Central memory CD8-positive, alpha-beta T cell (primary cell): ENCODE data around the gene EHMT1.
"Not testable (repeated sequence)": the region's sequence is repeated elsewhere in the genome, so short reads cannot be mapped to it uniquely, and the experiment has no call there.

Source experiments
- ATAC-seq: fragments of 150-1000 bp; cut with Tn5 transposase; replicated peaks from 2 replicates; pipeline ENCODE4 v1.10.0; 2022; ENCODE audit warnings: mild to moderate bottlenecking, moderate FRiP score, moderate number of reproducible peaks; ENCODE audit not compliant: poor library complexity, severe bottlenecking; ENCODE audit errors: extremely low read depth
- DNase-seq, 2 donors: peaks; one replicate each; pipeline ENCODE4 v3.0.0; 2021; ENCODE audit warnings: low spot score in 2 of 2
- H3K27ac Mint-ChIP-seq: one replicate; pipeline ENCODE4 v1.8.0; 2022; ENCODE audit warnings: low read depth, mild to moderate bottlenecking, moderate library complexity, mixed read lengths
- H3K27me3 Mint-ChIP-seq: one replicate; pipeline ENCODE4 v1.8.0; 2022; ENCODE audit warnings: mixed read lengths
- H3K36me3 Mint-ChIP-seq: one replicate; pipeline ENCODE4 v1.8.0; 2022; ENCODE audit warnings: mild to moderate bottlenecking, moderate library complexity, mixed read lengths; ENCODE audit not compliant: insufficient read depth
- H3K4me1 Mint-ChIP-seq: one replicate; pipeline ENCODE4 v1.8.0; 2022; ENCODE audit warnings: mixed read lengths
- H3K4me3 Mint-ChIP-seq: one replicate; pipeline ENCODE4 v1.8.0; 2022; ENCODE audit warnings: mild to moderate bottlenecking, moderate library complexity, mixed read lengths
- H3K9me3 Mint-ChIP-seq: one replicate; pipeline ENCODE4 v1.8.0; 2022; ENCODE audit warnings: mixed read lengths

EHMT1 gene

DNA sequence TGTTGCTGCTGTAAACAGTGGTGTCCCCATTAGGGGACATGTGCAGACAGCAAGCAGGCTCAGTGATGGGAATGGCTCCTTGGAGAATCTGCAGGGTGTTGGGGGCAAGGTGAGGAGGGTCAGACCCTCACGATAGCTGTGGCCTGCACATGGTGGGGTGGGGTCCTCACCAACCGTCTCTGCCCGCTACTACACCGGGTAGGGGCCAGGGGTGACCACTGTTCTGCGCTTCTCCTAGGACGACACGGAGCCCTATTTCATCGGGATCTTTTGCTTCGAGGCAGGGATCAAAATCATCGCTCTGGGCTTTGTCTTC lies 263.7 kb downstream of the EHMT1 start:
- H3K4me3 Mint-ChIP-seq, result no peak overlapping the region
- H3K9me3 Mint-ChIP-seq, result no peaks in the 10 kb centered on the region
- H3K4me1 Mint-ChIP-seq, result no peaks in the 10 kb centered on the region
- DNase-seq (no peak), ATAC-seq (no peak)
- no peaks in the 10 kb centered on the region for H3K36me3 Mint-ChIP-seq
- no peak overlapping the region for H3K27ac Mint-ChIP-seq
- H3K27me3 Mint-ChIP-seq, result peaks cover 26% of the 10 kb centered on the region

DNA sequence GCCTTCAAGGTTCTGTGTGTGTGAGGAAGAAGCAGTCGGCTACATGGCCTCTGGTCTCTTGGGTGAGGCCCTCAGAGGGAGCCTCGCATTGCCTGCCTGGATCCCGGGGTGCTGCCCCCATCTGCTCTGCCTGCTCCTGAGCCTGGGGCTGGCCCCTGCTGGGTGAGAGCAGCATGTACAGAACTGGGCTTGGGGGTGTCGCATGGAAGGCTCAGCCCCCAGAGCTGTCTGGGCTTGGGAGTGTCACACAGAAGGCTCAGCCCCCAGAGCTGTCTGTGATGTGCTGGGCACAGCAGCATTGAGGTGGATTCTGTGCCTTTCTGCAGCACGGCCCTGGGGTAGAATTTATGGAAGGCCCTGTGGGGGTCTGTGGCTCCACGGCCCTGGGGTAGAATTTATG lies 265.2 kb downstream of the EHMT1 start:
- not testable (repeated sequence) for H3K4me1 Mint-ChIP-seq, ATAC-seq, DNase-seq, H3K9me3 Mint-ChIP-seq, H3K36me3 Mint-ChIP-seq, H3K27ac Mint-ChIP-seq, H3K4me3 Mint-ChIP-seq
- peaks cover 26% of the 10 kb centered on the region for H3K27me3 Mint-ChIP-seq

DNA sequence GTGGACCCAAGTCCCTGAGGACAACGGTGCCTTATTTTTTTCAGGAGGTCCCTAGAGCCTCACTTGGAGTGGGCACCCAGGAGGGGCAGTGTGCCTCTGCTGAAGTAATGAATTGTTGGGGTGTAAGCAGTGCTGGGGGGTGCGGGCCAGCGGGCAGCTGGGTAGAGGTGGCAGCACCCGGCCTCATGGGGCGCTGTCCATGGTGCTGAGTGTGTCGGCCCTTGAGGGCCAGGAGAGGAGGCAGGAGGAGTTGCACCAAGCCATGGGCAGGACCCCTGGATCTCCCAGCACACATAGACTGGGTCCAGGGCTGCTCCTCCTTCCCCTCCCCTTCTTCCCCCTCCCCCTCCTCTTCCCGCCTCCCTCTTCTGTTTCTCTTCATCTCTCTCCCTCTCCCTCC lies 265.7 kb downstream of the EHMT1 start:
- H3K27ac Mint-ChIP-seq, H3K36me3 Mint-ChIP-seq, DNase-seq, H3K4me1 Mint-ChIP-seq, H3K9me3 Mint-ChIP-seq, ATAC-seq, H3K4me3 Mint-ChIP-seq: not testable (repeated sequence)
- peaks cover 21% of the 10 kb centered on the region for H3K27me3 Mint-ChIP-seq

DNA sequence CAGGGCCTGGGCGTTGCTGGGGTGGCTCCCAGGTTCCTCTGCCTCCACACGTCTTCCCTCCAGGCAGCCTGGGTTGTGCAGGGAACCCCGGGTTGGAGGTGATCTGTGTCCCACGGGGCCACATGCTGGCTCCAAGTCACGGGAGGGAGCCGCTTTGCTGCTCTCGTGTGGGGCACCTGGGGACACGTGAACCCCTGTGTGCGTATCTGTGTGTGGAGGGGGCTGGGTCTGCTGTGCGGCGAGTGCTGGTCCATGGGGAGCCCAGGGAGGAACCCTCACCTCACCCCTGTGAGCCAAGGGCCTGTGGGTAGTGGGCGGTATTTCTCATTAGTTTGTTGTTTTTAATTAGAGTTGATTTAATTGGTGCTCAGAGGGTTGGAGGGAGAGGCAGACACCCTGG lies 266.3 kb downstream of the EHMT1 start:
- H3K9me3 Mint-ChIP-seq, H3K36me3 Mint-ChIP-seq, H3K27ac Mint-ChIP-seq, DNase-seq, H3K4me3 Mint-ChIP-seq, ATAC-seq, H3K4me1 Mint-ChIP-seq: not testable (repeated sequence)
- H3K27me3 Mint-ChIP-seq, result peaks cover 15% of the 10 kb centered on the region
